HEK293 (cell line): ENCODE data around the gene NAIF1.
A peak's percentile ranks its signal among the peaks of the same experiment; 100 is the strongest.

Experiments used
- CTCF ChIA-PET: fragments of 350-600 bp; formaldehyde crosslinking; extraction: SDS; loops from one replicate; lab custom pipeline; 2021; ENCODE audit warnings: antibody characterized with exemption; lab: Yijun Ruan, JAX
- POLR2A ChIA-PET: fragments of 300-600 bp; formaldehyde crosslinking; extraction: SDS; loops from one replicate; lab custom pipeline; 2020; ENCODE audit warnings: antibody characterized with exemption, inconsistent platforms; lab: Yijun Ruan, JAX
- H3K27ac ChIP-seq: fragments of 200-500 bp; sonication (Bioruptor generic); 2 replicates; pipeline ENCODE4 v1.5.1; 2014; ENCODE audit warnings: low read depth, low read length, control low read depth, inconsistent platforms; ENCODE audit errors: extremely low read depth
- H3K36me3 ChIP-seq, 2 experiments: fragments of 200-500 bp in 1 of 2; sonication (Bioruptor generic) in 1 of 2; 1 replicate in 1 of 2; 2 replicates in 1 of 2; pipeline ENCODE4 v1.5.1; 2014 to 2017; ENCODE audit warnings: inconsistent platforms in 2 of 2, low read length in 2 of 2; ENCODE audit not compliant: control insufficient read depth in 2 of 2, insufficient read depth in 1 of 2
- H3K4me1 ChIP-seq: fragments of 200-500 bp; sonication (Bioruptor generic); 2 replicates; pipeline ENCODE4 v1.5.1; 2014; ENCODE audit warnings: mild to moderate bottlenecking, low read length, inconsistent platforms; ENCODE audit not compliant: control insufficient read depth, insufficient read depth
- H3K4me3 ChIP-seq: 2 replicates; pipeline ENCODE4 v1.5.1; 2011; ENCODE audit warnings: low read depth, mild to moderate bottlenecking, control low read depth, low read length, moderate library complexity
- H3K9me3 ChIP-seq: fragments of 200-500 bp; sonication (Bioruptor generic); 2 replicates; pipeline ENCODE4 v1.5.1; 2014; ENCODE audit warnings: low read depth, low read length, inconsistent platforms; ENCODE audit not compliant: control insufficient read depth, insufficient read depth
- EGR2 ChIP-seq: fragments of 450-650 bp; formaldehyde crosslinking; IDR thresholded peaks from 2 replicates; pipeline ENCODE4 v1.5.1; 2016; ENCODE audit warnings: low read depth, missing biosample characterization, missing genetic modification characterization
- INSM2 ChIP-seq: fragments of 450-650 bp; formaldehyde crosslinking; IDR thresholded peaks from 2 replicates; pipeline ENCODE4 v1.5.1; 2016; ENCODE audit warnings: missing biosample characterization, missing genetic modification characterization
- KLF1 ChIP-seq: fragments of 450-650 bp; formaldehyde crosslinking; IDR thresholded peaks from 2 replicates; pipeline ENCODE4 v1.5.1; 2016; ENCODE audit warnings: missing biosample characterization, missing genetic modification characterization
- KLF17 ChIP-seq: fragments of 450-650 bp; formaldehyde crosslinking; IDR thresholded peaks from 2 replicates; pipeline ENCODE4 v1.5.1; 2016; ENCODE audit warnings: missing biosample characterization, missing genetic modification characterization
- OSR2 ChIP-seq: fragments of 450-650 bp; formaldehyde crosslinking; IDR thresholded peaks from 2 replicates; pipeline ENCODE4 v1.5.1; 2016; ENCODE audit warnings: missing biosample characterization, missing genetic modification characterization
- REPIN1 ChIP-seq: fragments of 450-650 bp; formaldehyde crosslinking; IDR thresholded peaks from 2 replicates; pipeline ENCODE4 v1.5.1; 2017; ENCODE audit warnings: missing biosample characterization, missing genetic modification characterization, low read depth
- ZBTB48 ChIP-seq: fragments of 450-650 bp; formaldehyde crosslinking; IDR thresholded peaks from 2 replicates; pipeline ENCODE4 v1.5.1; 2016; ENCODE audit warnings: missing biosample characterization, missing genetic modification characterization
- ZEB2 ChIP-seq: fragments of 450-650 bp; formaldehyde crosslinking; IDR thresholded peaks from 2 replicates; pipeline ENCODE4 v1.5.1; 2016; ENCODE audit warnings: missing biosample characterization, missing genetic modification characterization
- ZNF175 ChIP-seq: fragments of 450-650 bp; formaldehyde crosslinking; IDR thresholded peaks from 2 replicates; pipeline ENCODE4 v1.5.1; 2016; ENCODE audit warnings: missing biosample characterization, missing genetic modification characterization
- ZNF423 ChIP-seq: fragments of 450-650 bp; formaldehyde crosslinking; IDR thresholded peaks from 2 replicates; pipeline ENCODE4 v1.5.1; 2016; ENCODE audit warnings: missing biosample characterization, missing genetic modification characterization
- ZNF510 ChIP-seq: fragments of 450-650 bp; formaldehyde crosslinking; IDR thresholded peaks from 2 replicates; pipeline ENCODE4 v1.5.1; 2018; ENCODE audit warnings: mild to moderate bottlenecking, missing genetic modification characterization, missing biosample characterization; ENCODE audit not compliant: insufficient replicate concordance
- ZNF629 ChIP-seq: fragments of 450-650 bp; formaldehyde crosslinking; IDR thresholded peaks from 2 replicates; pipeline ENCODE4 v1.5.1; 2017; ENCODE audit warnings: missing biosample characterization, missing genetic modification characterization
- ZNF791 ChIP-seq: fragments of 450-650 bp; formaldehyde crosslinking; IDR thresholded peaks from 2 replicates; pipeline ENCODE4 v1.5.1; 2016; ENCODE audit warnings: missing biosample characterization, missing genetic modification characterization
- TF ChIP-seq, protein P1 (sequence below): fragments of 450-650 bp; formaldehyde crosslinking; optimal IDR thresholded peaks from 2 replicates; pipeline ENCODE3; 2016; ENCODE audit warnings: missing biosample characterization, mild to moderate bottlenecking, missing genetic modification characterization
- TF ChIP-seq, protein P2 (sequence below): fragments of 450-650 bp; formaldehyde crosslinking; IDR thresholded peaks from 2 replicates; pipeline ENCODE4 v1.5.1; 2016; ENCODE audit warnings: missing biosample characterization, missing genetic modification characterization

NAIF1 gene

DNA sequence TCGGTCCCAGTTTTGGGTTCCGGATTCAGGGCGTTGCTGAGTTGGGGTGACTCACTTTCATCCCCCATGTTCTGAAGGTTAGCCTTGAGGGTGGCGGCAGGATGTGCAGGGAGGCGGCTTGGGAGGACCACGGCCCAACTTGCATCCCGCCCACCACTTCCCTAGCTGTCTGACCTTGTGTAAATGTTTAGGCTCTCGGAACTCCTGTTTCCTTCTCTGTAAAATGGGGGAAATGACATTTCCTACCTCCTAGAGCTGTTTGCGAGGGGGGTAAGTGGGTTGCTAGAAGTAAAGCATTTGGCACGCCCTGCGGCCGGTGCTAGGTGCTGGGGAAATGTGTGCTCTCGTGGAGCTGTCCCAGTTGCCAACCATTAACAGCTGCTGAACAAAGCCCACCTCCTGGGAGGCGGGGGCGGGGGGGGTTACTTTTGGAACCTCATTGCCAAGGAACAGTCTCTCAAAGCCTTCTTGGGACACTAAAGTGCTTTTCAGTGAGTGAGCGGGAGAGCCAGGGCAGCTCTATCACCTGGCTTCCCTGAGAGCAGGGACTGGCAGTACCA lies 32.9 kb upstream of the NAIF1 start:
- Histone ChIP-seq H3K9me3 (no peaks in the 10 kb centered on the region), H3K36me3 (peaks cover 0 to 40% of the 10 kb centered on the region in 2 experiments; a peak in 2 of 3 replicates), H3K4me1 (0 out of 2 replicates have a peak, but pooled peaks cover 4% of the 10 kb centered on the region), H3K27ac (no peak overlapping the region), H3K4me3 (no peak overlapping the region)
- ChIA-PET POLR2A (interaction anchor here (0.6 to 2.6 kb wide), 3 partner anchors 25 to 32 kb away, joined by 3 to 8 read pairs (median 3); partner anchors contain the start of genes NAIF1 and SLC25A25), CTCF (interaction anchor here (0.6 to 5.0 kb wide), 5 partner anchors 11 to 156 kb away, joined by 3 to 42 read pairs (median 11); no protein-coding TSS in a partner anchor)
- TF ChIP-seq EGR2 (tag by site-specific recombination) (0 out of 2 replicates have a peak, but pooled peaks have one; percentile 23), KLF1 (tag by site-specific recombination) (0 out of 2 replicates have a peak, but pooled peaks have one; percentile 48), ZNF510 (tag by site-specific recombination) (no peak), REPIN1 (no peak)
- TF ChIP-seq, all 188 proteins: peak for 2

- H3K36me3 ChIP-seq, result peaks cover 0 to 38% of the 10 kb centered on the region in 2 experiments; a peak in 2 of 3 replicates
- CTCF ChIA-PET, result interaction anchor here (1.2 to 5.0 kb wide), 7 partner anchors 12 to 157 kb away, joined by 3 to 42 read pairs (median 7); no protein-coding TSS in a partner anchor
Observed at GRCh38 chr9:128099231-128099931, 32.3 kb upstream of the NAIF1 start.

GRCh38 chr9:128098297-128099230 lies 31.4 kb upstream of the NAIF1 start:
- 0 out of 2 replicates have a peak, but pooled peaks cover 4% of the 10 kb centered on the region for H3K4me1 ChIP-seq
- no peak overlapping the region; the same call in 1 of the 2 replicates for H3K27ac ChIP-seq
- H3K36me3 ChIP-seq, result peaks cover 0 to 30% of the 10 kb centered on the region in 2 experiments; a peak in 1 of 3 replicates
- ChIA-PET POLR2A (interaction anchor here (0.6 to 2.2 kb wide), 12 partner anchors 9 to 144 kb away, joined by 3 to 14 read pairs (median 4); partner anchors contain the start of genes EEIG1 and SLC25A25), CTCF (interaction anchor here (0.6 to 5.0 kb wide), 14 partner anchors 11 to 1948 kb away, joined by 3 to 42 read pairs (median 4); no protein-coding TSS in a partner anchor)
- peak overlapping the region; percentile 46 for H3K4me3 ChIP-seq
- H3K9me3 ChIP-seq, result no peaks in the 10 kb centered on the region
- TF ChIP-seq ZNF791 (tag by site-specific recombination) (no peak), OSR2 (tag by site-specific recombination) (peak; percentile 57), ZNF629 (tag by site-specific recombination) (peak; percentile 86), ZNF423 (no peak), ZBTB48 (tag by site-specific recombination) (peak; percentile 81), INSM2 (0 out of 2 replicates have a peak, but pooled peaks have one; percentile 7), KLF17 (peak; percentile 12; the same call in 1 of the 2 replicates), ZNF175 (tag by site-specific recombination) (no peak), ZEB2 (tag by site-specific recombination) (peak; percentile 70)
- TF ChIP-seq, protein P1, sequence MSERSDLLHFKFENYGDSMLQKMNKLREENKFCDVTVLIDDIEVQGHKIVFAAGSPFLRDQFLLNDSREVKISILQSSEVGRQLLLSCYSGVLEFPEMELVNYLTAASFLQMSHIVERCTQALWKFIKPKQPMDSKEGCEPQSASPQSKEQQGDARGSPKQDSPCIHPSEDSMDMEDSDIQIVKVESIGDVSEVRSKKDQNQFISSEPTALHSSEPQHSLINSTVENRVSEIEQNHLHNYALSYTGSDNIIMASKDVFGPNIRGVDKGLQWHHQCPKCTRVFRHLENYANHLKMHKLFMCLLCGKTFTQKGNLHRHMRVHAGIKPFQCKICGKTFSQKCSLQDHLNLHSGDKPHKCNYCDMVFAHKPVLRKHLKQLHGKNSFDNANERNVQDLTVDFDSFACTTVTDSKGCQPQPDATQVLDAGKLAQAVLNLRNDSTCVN, result peak; percentile 14

More at GRCh38 chr9:128099231-128099931, 32.3 kb upstream of the NAIF1 start:
- H3K27ac ChIP-seq, result no peak overlapping the region
- POLR2A ChIA-PET, result interaction anchor here (0.6 to 2.6 kb wide), 3 partner anchors 9 to 32 kb away, joined by 3 to 14 read pairs (median 8); partner anchors contain the start of genes NAIF1 and SLC25A25
- 0 out of 2 replicates have a peak, but pooled peaks cover 4% of the 10 kb centered on the region for H3K4me1 ChIP-seq
- no peaks in the 10 kb centered on the region for H3K9me3 ChIP-seq
- peak; percentile 72 for TF ChIP-seq KLF1 (tag by site-specific recombination)
- TF ChIP-seq, protein P2, sequence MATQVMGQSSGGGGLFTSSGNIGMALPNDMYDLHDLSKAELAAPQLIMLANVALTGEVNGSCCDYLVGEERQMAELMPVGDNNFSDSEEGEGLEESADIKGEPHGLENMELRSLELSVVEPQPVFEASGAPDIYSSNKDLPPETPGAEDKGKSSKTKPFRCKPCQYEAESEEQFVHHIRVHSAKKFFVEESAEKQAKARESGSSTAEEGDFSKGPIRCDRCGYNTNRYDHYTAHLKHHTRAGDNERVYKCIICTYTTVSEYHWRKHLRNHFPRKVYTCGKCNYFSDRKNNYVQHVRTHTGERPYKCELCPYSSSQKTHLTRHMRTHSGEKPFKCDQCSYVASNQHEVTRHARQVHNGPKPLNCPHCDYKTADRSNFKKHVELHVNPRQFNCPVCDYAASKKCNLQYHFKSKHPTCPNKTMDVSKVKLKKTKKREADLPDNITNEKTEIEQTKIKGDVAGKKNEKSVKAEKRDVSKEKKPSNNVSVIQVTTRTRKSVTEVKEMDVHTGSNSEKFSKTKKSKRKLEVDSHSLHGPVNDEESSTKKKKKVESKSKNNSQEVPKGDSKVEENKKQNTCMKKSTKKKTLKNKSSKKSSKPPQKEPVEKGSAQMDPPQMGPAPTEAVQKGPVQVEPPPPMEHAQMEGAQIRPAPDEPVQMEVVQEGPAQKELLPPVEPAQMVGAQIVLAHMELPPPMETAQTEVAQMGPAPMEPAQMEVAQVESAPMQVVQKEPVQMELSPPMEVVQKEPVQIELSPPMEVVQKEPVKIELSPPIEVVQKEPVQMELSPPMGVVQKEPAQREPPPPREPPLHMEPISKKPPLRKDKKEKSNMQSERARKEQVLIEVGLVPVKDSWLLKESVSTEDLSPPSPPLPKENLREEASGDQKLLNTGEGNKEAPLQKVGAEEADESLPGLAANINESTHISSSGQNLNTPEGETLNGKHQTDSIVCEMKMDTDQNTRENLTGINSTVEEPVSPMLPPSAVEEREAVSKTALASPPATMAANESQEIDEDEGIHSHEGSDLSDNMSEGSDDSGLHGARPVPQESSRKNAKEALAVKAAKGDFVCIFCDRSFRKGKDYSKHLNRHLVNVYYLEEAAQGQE (tag by site-specific recombination), result no peak
- TF ChIP-seq, all 188 proteins: peak for 1
- peak overlapping the region; percentile 16 for H3K4me3 ChIP-seq
